Erythroblast (primary cell): ENCODE data around the gene BORCS8.

Source experiments
- GATA1 ChIP-seq: IDR thresholded peaks from 2 replicates; pipeline ENCODE4 v1.6.1; 2011; ENCODE audit warnings: low read depth, mild to moderate bottlenecking, control low read depth, low read length, moderate library complexity
- POLR2A ChIP-seq: IDR thresholded peaks from 2 replicates; pipeline ENCODE4 v1.6.1; 2011; ENCODE audit warnings: mild to moderate bottlenecking, low read length

- TF ChIP-seq POLR2A (no peak), GATA1 (no peak)
These were observed 32.3 kb upstream of the BORCS8 start for GRCh38 chr19:19224150-19224851.
